ENCODE data around the gene TIGD7.
A peak's percentile ranks its signal among the peaks of the same experiment; 100 is the strongest.

TIGD7 gene, protein sequence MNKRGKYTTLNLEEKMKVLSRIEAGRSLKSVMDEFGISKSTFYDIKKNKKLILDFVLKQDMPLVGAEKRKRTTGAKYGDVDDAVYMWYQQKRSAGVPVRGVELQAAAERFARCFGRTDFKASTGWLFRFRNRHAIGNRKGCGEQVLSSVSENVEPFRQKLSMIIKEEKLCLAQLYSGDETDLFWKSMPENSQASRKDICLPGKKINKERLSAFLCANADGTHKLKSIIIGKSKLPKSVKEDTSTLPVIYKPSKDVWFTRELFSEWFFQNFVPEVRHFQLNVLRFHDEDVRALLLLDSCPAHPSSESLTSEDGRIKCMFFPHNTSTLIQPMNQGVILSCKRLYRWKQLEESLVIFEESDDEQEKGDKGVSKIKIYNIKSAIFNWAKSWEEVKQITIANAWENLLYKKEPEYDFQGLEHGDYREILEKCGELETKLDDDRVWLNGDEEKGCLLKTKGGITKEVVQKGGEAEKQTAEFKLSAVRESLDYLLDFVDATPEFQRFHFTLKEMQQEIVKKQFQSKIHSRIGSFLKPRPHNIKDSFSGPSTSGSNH

DNA sequence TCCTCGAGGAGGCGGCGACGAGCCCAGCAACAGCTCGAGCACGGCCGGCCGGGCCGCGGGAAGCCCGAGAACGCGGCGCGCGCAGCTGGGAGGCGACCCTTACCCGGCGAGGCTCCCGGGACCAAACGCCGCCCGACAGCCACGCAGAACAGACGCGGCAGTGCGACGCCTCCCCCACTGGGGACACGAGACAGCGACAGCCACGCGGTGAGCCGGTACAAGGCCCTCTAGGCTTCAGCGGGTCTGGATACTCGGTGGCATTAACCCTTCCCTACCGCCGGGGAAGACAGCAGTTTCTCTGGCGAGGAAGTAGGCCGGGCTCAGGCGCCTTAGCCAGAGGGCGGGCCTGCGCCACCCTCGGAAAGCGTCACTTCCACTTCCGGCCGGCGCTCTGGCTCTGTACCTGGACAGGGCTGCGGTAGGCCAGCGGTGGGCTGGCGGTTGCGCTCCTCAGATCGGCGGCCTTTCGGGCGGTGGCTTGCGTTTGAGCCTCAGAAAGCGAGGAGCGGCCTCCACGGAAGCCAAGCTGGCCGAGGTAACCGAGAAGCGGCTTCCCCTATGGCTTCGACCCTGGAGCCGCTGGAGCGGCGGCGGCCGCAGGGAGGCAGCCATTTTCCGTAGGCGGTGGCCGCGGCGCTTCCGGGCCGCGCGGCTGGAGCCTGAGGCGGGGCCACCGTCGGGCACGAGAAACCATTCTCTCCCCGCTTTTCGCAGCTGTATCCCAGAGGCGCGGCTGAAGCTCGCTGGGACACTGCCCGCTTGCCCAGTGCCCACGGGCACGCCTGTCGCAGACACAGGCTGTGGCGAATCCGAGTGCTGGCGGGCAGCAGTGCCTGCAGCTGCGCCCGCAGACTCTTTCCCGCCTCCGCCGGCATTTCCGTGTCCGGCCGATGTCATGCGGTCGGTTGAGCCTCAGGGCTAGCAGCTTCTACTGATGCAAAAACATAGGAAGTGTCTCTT, at the start of gene TIGD7, which contains the start of gene ZNF75A:
Gene TIGD7, minus strand, starts transcription at position 322 of the 960 bp plus-strand sequence. CDS start 4,816 bp downstream, outside the sequence.
Gene ZNF75A, plus strand, starts transcription at position 389 of the 960 bp plus-strand sequence. CDS start 2,932 bp downstream, outside the sequence.
- peak; percentile 86 to 94 for DNase-seq

DNA sequence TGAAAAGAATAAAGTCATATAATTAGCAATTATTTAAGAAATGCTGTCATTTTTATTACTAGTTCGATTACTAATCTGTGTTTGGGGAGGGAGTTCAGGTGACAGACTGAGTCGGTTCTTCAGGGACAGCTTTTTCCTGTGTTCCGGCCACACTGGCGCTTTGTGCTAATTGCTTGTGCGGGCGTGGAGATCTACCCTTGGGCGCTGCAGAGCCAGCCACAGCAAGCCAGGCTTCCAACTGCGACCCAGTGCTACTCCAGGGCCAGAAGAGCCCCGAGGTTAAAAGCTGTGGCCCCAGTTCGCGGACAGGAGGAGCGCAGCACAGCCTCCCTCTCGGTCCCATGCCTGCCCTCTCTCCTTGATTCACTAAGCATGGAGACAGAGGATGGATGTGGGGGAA, 43.9 kb upstream of the TIGD7 start:
- no peak for DNase-seq

DNA sequence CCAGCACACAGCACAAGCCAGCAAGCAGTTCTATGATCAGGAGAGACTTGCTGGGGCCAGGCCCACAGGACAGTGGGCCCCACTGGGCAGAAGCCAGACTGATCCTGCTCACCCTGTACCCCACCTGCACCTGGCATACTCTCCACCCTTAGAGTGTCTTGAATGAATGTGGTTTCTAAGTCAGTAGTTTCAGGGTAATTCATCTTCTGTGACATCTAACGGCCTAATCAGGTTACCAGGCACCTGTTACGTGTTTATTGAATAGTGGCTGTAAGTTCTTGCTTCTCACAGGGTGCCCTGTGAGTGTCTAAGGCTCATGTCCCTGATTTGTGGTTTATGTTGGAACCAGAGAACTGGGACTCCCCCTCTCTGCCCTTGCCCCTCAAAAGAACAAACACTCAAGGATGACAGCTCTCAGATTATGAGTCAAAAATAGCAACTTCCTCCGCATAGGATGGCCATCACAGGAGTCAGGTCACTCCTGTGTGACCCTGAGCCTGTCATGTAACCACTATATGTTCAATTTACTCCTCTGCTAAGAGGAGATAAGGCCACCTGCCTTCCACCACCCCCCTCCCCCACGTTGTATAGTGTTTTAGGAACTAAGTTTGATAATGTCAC, 43.4 kb upstream of the TIGD7 start:
- DNase-seq, result no peak

DNA sequence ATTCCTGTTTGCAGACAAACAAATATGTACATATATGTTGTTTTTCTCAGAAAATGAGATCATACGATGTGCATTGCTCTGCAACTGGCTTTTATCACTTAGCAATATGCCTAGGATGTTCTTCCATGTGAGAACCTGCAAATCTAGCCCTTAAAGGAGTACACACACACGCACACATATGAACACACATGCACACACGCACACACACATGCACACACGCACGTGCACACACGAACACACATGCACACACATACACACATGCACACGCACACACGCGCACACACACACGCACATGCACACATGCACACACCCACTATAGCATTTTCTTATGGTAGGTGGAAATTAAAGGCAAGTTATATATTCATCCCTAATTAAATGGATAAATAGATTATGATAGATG, 42.4 kb upstream of the TIGD7 start:
- DNase-seq, result no peak

DNA sequence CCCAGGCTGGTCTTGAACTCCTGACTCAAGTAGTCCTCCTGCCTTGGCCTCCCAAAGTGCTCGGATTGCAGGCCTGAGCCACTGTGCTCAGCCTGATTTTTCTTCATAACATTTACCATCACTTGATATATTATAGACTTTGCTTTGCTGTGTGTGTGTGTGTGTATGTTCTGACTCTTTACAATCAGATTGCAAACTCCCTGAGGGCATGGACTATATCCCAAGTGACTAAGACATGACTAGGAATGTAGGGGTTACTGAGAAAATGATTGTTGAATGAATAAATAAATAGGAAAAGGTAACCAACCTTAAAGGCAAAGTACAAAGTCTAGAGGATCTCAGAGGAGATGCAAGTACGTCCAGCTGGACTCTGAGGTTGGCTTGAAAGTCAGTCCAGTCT, 40.8 kb upstream of the TIGD7 start:
- DNase-seq, result no peak

DNA sequence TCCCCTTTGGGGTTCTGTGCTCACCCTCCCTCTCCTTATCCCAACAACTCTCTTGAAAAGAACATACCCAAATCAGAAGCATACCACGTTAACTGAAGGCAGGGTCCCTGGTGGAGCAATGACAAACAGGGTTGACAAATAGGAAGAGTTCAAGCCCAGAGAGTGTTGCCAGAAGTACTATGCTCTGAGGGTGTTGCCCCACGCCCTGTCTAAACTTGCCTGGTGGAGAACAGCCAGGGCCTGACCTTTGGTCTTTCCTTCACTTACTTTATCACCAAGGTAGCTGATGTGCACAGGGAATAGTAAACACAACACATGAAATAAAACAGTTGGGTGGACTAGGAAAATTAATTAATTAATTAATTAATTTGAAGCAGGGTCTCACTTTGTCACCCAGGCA, 23.4 kb upstream of the TIGD7 start:
- DNase-seq, result no peak

DNA sequence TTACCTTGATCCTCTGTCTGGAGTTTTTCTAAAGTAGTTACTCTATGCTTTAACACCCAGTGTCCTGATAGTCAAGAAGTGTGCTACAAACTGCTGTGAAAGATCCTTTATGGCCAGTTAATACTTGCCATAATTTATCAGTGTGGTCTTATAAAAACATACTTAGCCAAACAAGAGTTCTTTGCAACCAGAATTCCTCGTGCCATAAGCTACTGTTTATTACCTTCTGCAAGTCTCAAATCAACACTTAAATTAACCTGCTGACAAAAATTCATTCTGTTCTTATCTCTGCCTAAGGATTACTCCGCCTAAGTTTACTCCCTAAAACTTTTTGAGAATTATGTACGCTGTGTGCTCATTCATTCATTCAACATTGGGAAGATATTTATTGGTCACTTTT, 22.9 kb upstream of the TIGD7 start:
- DNase-seq, result no peak

DNA sequence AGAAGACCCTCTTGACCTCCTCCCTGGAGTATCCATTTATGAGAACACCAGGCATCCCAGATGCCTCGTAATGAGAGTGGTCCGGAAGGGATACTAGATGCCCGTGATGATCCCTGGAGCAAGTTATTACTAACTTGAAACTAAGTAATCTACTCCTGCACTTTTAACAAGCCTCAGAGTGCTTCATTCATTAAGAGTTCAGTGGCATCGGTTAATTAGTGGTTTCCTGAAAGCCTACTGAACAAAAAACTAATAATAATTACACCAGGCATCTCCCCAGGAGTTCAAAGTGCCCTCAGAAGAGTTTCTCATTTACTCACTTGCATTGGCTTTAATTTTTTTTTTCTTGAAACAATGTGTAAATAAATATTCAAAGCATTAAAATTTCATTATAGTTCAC, 22.3 kb upstream of the TIGD7 start:
- DNase-seq, result no peak

DNA sequence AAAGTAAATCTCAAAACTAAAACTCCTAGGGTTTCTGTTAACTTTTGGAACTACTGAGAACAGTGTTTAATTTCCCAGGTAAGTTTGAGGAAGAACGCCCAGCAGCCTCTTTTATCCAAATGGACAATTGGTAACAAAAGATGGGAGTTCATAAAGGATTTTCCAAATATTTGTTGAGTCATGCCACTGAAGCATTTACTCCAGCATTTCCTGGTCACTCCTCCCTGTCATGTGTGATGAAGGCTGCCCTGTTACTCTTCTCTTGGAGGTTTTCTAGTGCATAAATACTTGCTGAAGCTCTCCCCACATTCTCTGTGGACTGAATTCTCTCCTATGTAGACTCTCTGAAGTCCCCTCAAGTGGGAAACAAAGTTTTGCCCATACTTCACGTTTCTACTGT, 16.6 kb upstream of the TIGD7 start:
- DNase-seq, result no peak

DNA sequence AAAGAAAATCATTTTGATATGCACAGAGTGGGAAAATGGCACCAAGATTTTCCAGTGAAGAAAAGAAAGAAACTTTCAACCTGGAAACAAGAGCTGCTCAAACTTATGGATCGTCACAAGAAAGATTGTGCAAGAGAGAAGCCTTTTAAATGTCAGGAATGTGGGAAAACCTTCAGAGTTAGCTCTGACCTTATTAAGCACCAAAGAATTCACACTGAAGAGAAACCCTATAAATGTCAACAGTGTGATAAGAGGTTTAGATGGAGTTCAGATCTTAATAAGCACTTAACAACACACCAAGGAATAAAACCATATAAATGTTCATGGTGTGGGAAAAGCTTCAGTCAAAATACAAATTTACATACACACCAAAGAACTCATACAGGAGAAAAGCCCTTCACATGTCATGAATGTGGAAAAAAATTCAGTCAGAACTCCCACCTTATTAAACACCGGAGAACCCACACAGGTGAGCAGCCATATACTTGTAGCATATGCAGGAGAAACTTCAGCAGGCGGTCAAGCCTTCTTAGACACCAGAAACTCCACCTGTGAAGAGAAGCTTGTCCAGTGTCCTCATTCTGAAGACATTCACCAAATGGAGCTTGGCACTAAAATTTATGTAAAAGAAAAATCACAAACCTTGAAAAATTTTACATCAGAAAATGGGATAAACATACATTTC, 12.2 kb upstream of the TIGD7 start:
- no peak for DNase-seq

DNA sequence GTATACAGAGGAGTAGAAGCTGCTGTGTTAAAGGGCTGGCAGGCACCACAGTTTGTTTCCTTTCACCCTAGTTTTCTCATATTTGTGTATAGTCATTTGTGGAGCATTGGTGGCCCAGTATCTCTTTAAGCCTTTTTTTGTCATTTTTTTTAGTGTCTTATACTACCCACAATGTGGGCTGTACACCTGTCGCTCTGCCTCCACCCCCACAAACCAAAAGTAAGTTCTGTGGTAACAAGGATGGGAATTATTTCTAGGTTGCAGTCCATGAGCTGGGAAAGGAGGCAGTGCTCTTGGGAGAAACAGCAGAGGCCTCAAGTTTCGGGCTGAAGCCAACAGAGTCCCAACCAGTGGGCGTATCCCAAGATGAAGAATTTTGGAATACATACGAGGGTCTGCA, 6.3 kb upstream of the TIGD7 start:
- DNase-seq, result no peak

DNA sequence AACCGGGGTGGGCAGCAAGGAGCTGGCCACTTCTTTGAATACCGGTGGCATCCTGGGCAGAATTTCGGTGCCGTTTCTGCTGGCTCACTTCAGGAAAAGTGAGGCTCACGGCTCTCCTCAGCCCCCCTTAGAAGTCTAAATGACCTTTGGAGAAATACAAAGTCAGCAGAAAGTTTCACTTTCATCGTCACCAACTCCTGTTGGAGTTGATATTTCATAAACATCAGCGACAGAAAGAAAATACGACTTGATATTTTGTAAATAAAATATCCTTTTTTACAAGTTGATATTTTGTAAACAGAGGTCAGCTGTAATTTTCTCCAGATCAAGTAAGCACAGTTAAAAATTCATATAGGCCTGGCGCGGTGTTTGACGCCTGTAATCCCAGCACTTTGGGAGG, 848 bp upstream of the TIGD7 start:
- no peak for DNase-seq

DNA sequence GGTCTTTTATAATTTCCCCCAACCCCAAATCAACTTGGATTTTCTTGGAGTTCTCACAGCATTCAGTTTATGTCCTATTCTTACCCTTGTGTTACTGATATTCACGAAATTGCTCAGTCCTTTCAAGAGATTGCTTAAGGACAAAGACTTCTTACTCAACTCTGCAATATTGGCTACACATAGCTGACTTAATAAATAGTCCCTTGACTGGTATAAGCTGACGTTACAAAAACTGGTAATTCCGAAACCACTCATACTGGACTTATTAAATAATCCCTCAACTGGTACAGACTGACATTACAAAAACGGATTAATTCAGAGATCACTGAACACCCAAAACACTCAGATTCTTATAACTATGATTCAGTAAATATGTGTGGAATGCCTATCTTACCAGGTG, 860 bp downstream of the TIGD7 start:
- no peak for DNase-seq

DNA sequence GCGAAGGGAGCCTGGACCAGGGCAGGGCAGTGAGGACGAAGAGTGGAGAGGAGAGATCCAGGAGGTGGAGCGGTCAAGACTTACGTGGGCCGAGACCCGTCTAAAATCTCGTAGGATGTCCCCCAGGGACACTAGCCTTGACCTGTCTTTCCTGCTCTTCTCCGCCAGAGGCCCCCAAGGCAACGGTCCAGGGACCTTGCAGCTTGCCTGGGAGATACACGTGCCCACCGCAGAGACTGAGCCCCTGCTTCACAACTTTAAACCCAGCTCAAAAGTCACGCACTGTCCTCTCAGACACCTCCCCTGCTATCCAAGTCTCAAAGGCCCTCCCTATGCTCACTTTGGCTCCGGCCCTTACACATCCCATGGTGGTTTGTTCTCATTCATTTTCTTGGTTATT, 9.4 kb downstream of the TIGD7 start:
- DNase-seq, result no peak

DNA sequence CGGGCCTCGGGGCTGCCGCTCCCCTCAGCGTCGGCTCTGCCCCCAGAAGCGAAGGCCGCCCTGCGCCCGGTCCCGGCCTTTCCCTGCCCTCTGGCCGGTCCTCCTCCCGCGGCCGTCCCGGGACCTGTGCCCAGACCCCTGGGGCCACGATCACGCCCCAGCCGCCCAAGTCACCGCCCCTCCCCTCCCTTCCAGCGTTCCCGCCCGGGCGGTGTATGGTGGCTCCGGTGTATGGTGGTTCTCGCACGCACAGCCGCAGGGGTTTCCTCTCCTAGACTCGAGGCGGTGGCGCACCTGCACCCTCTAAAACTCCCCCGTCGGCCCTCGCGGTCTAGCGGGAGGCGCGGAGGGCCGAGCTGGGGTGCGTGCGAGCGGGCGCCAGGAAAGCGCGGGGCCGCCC, 10.0 kb downstream of the TIGD7 start:
- DNase-seq, result no peak

DNA sequence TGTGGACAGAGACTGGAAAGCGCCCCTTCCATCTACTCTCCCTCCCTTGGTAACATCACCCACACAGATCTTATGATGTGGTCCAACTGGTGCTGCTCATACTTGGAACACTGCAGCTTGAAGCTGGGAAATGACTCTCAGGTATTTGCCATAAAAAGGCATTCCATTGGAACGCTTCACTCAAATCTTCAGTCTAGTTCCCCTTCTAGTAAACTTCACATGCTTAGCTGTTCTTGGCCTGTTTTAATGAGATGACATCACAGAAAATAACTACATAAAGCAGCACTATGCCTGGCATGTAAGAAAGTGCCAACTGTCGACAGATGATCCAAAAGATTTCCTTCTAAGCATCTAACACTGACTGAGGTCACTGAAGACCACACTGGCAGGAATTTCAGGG, 12.6 kb downstream of the TIGD7 start:
- no peak for DNase-seq

DNA sequence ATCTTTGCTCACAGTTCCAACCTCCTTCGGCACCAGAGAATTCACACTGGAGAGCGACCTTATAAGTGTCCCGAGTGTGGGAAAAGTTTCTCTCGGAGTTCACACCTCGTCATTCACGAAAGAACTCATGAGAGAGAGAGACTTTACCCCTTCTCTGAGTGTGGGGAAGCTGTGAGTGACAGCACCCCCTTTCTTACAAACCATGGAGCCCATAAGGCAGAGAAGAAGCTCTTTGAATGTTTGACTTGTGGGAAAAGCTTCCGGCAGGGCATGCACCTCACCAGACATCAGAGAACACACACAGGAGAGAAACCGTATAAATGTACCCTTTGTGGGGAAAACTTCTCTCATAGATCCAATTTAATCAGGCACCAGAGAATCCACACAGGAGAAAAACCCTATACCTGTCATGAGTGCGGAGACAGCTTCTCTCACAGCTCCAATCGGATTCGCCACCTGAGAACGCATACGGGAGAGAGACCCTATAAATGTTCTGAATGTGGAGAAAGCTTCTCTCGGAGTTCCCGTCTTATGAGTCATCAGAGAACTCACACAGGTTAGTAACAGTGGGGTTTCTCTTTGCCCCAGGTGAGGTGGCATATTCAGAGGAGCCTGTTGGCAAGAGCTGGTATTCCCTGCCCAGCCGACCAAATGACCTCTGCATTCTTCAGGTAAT, 15.1 kb downstream of the TIGD7 start:
- no peak for DNase-seq

DNA sequence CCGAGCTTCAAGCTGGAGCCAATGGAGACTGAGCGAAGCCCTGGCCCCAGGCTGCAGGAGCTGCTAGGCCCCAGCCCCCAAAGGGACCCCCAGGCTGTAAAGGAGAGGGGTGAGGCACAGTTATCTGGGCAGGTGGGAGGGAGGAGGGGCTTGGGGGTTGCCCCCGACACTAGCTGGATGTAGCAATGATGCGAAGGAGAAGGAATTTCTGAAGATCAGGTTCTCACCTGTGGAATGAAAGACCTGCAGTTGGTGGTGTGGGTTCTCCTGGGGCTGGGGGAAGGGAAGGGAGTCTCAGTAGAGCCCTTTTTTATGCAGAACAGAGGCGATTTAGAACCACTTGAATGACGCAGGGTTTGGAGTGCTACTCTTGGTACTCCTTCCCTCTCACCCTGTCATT, 20.1 kb downstream of the TIGD7 start:
- no peak for DNase-seq

DNA sequence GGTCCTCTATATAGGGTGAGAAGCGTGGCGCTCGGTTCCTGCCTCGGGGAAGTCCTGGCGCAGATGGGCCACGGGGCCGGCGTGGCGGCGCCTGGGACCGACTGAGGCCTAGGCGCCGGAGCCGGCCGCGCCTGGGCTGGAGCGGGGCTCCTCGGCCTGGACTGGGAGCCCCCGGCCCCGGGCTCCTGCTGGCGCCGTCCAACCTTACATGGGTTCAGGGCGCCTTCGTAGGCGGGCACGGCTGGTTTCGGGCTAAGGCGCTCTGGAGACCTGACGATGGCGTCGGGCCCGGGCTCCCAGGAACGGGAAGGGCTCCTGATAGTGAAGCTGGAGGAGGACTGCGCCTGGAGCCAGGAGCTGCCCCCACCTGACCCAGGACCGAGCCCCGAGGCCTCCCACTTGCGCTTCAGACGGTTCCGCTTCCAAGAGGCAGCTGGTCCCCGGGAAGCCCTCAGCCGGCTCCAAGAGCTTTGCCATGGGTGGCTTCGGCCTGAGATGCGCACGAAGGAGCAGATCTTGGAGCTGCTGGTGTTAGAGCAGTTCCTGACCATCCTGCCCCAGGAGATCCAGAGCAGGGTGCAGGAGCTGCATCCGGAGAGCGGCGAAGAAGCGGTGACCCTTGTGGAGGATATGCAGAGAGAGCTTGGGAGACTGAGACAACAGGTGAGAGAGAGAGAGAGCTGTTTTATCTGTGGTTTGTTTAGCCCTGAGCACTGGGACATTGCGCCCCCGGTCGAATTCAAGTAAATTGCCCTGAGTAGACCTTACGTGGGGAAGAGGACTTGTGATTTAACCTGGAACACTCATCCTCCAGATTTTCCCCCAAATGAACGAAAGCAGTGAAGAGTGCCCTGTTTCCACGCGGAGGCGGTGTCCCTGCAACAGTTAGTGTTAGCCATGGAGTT, 21.4 kb downstream of the TIGD7 start:
- no peak for DNase-seq

DNA sequence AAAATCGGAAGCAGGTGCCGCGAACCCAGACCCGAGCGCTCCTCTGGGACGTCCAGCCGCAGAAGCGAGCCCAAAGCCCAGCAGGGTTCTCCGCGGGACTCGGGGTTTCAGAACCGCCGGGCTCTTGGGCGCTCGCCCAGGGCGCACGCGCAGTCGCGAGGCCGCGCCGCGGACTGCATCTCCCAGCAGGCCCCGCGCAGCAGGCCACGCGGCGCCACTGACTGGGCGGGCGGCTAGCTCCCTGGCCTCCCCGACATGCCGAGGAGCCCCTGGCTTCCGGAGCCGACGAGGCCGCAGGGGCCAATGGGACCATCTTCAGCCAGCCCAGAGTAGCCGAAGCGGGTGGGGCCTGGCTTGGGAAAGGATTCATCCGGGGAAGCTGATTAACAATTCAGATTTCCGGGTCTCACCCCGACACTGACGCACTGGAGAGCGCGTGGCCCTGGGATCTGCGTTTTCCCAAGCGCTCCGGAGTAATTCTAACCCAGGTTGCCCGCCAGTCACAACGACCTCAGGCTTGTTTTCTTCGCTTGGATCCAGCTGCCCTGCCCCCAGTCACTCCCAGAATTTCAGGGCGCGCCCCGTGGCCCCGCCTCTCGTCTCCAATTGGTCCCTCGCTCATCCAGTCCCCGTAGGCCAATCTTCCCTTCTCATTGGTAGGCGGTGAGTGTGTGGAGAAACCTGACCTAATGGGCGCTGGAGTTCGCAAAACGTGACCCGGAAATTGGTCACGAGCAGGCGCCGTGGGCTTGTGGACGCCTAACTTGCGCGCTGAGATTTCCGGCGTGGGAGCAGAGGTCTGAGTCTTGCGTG, 22.3 kb downstream of the TIGD7 start, which contains the start of gene ZNF263:
Gene ZNF263, plus strand, starts transcription at position 762 of the 813 bp plus-strand sequence. CDS start 328 bp downstream, outside the sequence.
- peak; percentile 95 to 99 for DNase-seq
